GM04504 (cell line): ENCODE data around the gene ADNP2.
A peak's percentile ranks its signal among the peaks of the same experiment; 100 is the strongest.

ENCODE experiments used
- DNase-seq: peaks from one replicate; pipeline ENCODE4 v3.0.0-alpha.2; 2012; ENCODE audit warnings: low read depth

The ADNP2 gene

DNA sequence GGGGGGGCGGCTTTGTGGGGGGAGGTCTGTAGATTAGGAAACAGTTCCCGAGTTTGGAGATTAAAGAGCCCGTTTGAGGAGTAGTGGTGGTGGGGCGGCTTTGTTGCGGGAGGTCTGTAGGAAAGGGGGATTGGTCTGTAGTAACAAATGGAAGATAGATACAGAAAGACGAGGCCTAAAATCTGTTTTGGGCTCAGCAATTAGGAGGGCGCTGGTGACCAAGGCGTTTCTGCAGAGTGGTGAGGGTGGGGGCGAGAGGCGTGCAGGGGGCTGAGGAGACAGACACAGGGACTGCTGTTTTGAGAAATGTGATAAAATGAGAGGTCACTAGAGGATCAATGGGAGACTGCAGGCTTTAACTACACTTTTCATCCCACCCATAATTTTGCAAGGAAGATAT lies 1.6 kb upstream of the ADNP2 start:
- no peak for DNase-seq

DNA sequence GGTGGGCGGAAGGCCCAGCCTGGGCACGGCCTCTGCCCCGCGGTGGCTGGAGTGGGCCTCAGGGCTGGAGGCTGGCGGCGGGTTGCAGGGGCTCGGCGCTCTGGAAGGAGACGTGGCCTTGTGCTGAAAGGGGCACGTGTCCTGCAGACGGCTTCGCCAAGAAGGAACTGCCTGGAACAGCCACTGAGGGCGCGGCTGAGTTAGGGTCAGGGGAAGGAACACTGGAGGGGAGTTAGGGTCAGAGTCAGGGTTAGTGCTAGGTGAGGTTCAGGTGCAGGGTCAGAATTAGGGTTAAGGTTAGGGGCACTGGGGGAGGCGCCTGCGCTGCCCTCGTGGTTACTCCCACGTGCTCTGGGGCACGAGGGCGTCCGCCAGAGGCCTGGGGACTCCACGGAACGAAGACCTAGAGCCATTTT lies 933 bp upstream of the ADNP2 start:
- DNase-seq = no peak

DNA sequence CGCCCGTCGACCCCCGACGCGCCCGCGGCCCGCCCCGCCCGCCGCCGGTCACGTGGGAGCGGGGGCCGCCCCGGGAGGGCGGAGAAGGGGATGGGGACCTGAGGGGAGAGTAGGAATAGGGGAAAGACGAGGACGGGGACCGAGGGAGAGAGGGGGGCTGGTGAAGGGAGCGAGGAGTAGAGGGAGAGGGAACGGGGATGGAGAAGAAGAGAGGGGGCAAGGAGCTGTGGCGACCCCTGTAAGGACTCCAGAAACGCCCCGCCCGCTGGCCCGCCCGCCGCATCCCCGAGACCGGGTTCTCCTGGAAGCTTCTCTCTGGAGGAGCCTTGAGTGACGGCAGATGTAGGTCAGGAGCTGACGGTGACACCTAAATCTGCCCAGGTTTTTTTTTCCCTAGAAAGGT lies 615 bp downstream of the ADNP2 start:
- peak; percentile 10 for DNase-seq

DNA sequence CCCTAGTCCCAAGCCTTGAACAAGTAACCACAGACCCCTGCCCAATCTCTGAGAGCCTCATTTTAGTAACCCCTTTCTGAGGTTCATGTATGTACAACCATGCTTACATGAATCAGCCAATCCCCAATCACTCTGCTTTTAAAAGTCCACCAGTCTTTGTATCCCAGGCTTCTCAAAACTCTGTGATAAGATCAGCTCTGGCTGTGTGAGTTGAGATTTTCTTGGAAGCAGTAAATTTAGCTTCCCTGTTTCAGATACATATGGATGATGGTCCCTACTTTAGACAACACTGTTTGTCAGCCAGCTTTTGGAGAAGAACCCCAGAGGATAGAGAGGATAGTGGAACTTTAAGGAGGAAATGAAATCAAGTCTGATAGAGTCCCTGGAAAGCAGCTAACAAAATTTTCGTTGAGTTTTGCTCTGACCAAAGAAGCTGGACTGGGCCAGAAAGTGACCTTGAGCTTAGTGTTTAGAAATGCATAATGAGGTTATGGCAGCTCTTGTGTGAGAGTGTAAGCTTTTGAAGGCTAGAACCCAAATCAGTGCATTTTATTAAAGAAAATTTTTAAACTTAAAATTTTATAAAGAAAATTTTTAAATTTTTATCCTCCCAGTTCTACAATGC lies 3.7 kb downstream of the ADNP2 start:
- no peak for DNase-seq

DNA sequence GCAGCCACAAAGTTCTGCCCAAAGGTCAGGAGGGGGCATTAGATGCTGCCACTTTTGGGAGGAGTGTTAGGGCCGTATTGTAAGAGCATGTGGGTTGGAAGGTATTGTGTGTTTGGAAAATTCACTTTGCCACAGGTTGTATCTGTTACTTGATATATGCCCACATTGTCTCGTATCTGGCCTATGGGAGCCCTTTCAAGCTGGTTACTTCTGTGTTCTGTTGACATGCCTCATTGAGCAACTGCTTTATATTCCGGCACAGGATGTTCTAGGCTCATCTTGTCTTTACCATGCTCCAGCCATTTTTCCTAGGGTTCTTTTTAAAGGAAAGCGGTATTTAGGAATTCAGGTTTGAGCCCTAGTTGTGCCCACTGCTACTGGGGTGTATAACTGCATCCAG lies 6.0 kb downstream of the ADNP2 start:
- DNase-seq = no peak

DNA sequence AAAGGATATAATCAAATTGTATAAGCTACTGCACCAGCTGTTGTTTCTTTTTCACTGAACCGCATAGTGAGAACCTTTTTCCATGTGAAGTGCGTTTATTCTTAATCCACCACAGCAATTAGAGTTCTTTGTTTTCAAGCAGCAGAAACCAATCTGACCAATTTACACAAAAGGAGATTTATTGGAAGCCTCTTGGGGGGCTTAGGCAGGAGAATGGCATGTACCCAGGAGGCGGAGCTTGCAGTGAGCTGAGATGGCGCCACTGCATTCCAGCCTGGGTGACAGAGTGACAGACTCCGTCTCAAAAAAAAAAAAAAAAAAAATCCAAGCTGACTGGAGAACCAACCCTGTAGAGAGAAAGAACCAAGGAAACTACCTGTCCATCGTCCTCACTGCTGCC lies 10.0 kb downstream of the ADNP2 start:
- no peak for DNase-seq

DNA sequence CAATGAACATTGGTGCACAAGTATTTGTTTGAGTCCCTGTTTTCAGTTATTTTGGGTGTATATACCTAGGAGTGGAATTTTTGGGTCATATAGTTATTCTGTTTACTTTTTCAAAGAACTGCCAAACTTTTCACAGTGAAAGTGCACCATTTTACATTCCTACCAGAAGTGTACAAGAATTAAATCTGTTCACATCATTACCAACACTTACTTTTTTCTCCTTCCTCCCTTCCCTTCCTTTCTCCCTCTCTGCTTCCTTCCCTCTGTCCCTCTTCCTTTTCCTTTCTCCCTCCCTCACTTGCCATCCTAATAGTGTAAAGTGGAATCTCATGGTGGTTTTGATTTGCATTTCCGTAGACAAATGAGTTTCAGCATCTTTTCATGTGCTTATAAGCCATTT lies 11.9 kb downstream of the ADNP2 start:
- no peak for DNase-seq

DNA sequence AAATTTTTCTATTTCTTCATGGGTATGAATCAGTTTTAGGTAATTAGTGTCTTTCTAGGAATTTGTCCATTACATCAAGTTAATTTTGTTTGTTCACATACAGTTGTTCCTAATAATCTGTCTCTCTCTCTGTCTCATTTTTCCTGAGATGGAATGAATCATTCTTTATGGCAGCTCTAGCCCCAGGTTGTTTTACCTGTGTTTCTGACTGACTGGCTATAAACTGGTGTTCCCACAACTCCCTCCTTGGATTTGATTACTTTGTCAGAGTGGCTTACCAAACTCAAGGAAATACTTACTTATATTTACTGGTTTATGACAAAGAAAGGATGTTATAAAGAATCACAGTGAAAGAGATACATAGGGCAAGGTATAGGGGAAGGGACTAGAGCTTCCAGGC lies 15.1 kb downstream of the ADNP2 start:
- DNase-seq = no peak

DNA sequence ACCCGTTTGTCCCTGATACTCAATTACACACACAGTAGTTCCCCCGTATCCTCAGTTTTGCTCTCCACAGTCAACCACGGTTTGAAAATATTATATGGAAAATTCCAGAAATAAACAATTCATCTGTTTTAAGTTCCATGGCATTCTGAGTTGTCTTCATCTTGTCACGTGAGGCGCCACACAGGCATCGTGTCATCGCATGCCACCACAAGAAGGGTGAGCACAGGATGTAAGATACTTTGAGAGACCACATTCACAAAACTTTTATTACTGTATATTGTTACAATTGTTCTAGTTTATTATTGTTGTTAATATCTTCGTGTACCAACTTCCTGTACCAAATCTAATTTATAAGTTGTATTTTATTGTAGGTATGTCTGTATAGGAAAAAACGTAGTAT lies 17.7 kb downstream of the ADNP2 start:
- no peak for DNase-seq

DNA sequence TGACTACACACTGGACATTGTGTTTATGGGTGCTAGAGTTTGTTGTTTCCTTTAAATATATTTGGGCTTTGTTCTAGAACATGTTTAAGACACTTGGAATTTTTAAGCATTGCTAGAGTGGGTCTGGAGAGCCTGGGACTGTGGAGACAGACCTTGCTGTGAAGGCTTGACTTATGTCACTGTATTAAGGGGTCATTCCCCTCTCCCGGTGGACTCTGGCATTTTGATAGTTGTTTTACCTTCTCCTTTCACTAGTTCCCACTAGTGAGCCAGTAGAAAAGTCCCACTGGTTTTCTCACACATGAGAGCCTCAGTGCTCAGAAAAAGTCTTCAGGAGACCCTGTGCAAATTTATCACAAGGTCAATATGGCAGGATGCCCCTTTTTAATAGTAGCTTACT lies 18.6 kb downstream of the ADNP2 start:
- DNase-seq = no peak

DNA sequence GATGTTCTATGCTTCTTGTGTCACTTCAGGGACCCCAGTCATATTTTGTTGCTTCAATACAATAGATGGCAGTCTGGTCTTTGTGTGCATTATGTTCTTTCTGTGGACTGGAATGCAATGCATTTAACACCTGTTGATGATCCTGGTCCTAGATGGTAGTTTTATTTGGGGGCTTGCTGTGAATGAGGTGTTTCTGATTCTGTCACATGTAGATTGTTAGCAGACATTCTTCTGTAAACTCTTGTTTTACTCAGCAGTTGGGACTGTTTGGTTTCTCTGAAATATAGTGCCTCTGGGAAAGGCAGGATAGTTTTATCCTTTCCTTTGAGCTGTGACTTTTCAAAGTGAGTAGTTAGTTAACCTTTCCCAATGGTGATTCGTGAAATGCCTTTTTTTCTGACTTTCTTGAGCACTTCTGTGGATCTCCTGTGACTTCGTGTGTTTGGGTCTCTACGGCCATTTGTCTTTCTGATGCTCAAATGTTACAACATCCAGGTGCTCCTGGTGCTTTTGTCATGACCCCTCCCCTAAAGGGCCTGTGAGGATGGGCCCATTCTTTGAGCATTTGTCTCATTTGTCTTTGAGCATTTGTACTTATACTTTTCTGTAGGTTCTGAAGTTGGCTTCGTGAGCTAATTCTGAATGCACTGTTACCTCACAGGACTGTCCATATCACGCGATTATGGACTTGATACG lies 20.8 kb downstream of the ADNP2 start:
- no peak for DNase-seq

DNA sequence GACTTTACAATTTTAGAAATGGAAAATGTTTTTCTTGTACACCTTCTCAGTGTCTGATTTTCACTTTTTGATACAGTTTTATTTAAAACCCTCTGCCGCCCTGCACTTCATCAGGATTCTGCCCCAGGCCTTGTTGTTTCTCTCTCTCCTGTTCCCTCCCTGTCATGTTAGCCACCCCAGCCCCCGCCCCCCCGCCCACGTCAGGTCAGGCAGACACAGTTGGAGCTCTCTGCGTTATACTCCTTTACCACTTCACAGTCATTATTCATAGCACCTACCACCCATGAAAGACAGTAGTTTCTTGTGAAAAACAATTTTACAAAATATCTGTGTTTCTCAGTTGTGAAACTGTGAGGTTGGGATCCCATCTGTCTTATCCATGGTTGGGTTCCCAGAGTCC lies 21.5 kb downstream of the ADNP2 start:
- no peak for DNase-seq

DNA sequence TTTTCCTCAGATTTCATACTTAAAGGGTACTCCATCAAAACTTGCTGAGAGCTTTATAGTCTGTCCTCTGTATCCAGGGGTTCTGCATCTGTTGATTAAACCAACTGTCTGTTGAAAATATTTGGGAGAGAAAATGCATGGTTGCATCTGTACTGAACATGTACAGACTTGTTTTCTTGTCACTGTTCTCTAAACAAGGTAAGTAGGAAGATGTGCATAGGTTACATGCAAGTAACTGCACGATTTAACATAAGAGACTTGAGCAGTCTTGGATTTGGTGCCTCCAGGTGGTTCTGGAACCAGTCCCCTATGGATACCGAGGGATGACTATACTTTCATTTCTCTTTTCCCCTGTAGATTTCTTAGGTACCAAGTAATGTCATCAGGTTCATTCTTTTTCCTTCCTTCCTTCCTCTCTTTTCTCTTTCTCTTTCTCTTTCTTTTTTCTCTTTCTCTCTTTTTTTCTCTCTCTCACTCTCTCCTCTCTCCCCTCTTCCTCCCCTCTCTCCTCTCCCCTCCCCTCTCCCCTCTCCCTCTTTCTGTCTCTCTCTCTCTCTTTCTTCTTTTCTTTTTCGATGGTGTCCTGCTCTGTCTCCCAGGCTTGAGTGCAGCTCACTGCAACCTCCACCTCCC lies 23.2 kb downstream of the ADNP2 start:
- no peak for DNase-seq

DNA sequence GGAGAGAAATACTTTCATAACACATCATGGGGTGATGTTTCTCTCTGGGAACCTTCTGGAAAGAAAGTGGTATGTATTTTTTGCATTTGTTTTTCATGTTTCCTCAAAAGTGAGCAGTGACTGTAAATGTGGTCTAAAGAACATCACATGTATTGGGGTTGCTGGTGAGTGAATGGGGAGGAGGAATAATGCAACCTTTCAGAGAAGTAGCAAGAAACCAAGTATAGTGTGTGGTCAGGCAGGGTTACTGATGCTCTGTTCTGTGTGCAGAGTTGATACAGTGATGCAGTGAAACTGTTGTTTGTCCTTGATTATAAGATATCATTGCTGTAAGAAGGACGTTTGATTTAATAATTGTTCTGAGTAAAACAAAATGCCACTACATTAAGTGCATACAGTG lies 24.1 kb downstream of the ADNP2 start:
- no peak for DNase-seq

DNA sequence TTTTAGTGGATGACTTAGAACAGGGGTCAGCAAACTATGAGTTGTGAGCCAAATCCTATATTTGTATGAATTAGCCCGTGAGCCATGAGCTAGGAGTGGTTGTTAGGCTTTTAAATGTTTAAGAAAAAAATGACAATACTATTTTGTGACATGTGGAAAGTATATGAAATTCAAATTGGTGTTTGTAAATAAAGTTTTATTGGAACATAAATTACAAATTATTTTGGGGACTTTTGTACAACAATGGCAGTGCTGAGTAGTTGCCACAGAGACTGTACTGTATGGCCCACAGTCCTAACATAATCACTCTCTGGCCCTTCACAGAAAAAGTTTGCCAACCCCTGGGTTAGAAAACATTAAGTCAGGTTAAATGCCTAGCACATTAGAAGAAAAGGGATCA lies 26.1 kb downstream of the ADNP2 start:
- no peak for DNase-seq

DNA sequence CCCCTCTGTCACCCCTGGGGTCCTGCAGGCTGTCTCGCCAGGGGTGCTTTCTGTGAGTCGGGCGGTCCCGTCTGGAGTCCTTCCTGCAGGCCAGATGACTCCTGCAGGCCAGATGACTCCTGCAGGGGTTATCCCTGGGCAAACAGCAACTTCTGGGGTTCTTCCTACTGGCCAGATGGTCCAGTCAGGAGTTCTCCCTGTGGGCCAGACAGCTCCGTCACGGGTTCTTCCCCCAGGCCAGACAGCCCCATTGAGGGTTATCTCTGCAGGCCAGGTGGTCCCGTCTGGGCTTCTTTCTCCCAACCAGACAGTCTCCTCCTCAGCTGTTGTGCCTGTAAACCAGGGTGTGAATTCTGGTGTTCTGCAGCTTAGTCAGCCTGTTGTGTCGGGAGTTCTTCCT lies 27.6 kb downstream of the ADNP2 start:
- no peak for DNase-seq

DNA sequence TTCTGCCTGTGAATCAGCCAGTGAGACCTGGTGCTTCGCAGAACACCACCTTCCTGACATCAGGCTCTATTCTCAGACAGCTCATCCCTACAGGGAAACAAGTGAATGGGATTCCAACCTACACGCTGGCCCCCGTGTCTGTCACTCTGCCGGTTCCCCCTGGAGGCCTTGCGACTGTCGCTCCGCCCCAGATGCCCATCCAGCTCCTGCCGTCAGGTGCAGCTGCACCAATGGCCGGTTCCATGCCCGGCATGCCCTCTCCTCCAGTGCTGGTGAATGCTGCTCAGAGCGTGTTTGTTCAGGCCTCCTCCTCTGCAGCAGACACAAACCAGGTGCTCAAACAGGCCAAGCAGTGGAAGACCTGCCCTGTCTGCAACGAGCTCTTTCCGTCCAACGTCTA lies 28.1 kb downstream of the ADNP2 start:
- DNase-seq = no peak

DNA sequence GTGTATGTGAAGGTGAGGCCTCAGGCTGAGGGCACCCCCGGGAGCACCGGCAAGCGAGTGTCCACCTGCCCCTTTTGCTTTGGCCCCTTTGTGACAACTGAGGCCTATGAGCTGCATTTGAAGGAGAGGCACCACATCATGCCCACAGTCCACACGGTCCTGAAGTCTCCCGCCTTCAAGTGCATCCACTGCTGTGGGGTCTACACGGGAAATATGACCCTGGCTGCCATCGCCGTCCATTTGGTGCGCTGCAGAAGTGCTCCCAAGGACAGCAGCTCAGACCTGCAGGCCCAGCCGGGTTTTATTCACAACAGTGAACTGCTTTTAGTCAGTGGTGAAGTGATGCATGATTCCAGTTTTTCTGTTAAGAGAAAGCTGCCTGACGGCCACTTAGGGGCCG lies 28.9 kb downstream of the ADNP2 start:
- DNase-seq = no peak

DNA sequence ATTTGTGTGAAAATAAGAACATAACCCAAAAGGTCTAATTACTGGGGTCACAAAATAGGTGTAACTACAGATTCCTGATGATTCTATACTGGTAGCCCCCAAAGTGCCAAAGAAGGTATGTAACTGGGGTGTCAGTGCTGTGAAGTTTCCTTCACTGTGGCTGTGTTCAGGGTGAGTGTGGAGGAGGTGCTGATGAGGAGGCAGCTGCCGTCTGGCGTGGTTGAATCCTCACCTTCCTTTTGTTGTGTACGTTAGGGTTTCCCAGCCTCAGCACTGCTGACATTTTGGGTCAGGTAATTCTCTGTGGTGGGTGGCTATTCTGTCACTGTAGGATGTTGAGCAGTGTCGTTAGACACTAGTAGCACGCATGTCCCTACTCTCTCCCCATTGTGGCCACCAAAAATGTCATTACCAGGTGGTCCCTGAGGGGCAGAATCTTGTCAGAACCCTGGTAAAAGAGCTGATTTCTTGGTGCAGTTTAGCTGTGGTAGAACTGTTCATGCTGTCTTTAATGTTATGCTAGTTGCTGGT lies 31.5 kb downstream of the ADNP2 start:
- DNase-seq = no peak

DNA sequence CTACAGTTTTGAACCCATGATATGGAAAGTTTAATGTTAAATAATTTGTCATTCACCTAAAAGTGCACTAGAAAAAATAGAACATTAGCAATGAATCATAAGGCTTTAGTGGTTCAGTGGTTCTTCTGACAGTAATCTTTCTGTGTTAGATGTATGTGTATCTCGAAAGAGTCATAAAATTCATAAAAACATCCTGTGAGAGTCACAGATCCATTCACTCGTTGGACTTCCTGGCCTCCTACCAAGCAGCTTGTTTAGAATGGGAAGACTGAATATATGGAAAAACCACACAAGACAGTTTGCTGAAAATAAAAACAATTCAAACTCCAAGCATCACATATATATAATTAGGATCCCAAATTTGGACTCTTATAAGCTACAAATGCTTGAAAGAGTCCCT lies 34.8 kb downstream of the ADNP2 start:
- no peak for DNase-seq

DNA sequence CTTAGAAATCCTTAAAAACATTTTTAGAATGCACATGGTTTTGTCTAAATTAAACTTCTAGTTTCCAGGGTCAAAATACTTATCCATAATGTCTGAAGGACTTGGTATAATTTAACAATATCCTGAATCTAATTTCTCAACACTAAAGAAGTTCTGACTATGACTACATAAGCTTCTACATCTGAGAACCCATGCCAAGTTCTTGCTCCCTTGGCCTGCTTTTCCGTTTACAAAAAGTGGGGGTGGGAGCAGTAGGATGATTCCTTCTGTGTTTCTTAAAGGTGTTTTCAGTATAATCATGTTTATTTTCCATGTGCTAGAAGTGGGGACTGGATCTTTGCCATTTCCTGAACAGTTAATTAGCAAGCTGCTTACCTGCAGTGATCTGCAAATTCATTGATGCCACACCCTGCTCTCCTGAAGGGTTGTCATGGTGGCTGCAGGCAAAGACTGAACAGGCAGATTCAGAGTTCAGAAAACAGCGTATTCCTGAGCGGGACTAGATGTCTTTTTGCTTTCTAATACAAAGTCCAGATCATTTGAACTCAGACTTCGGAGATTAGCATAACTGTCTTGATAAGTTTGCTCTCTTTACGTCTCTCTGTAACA lies 36.2 kb downstream of the ADNP2 start:
- DNase-seq = no peak

DNA sequence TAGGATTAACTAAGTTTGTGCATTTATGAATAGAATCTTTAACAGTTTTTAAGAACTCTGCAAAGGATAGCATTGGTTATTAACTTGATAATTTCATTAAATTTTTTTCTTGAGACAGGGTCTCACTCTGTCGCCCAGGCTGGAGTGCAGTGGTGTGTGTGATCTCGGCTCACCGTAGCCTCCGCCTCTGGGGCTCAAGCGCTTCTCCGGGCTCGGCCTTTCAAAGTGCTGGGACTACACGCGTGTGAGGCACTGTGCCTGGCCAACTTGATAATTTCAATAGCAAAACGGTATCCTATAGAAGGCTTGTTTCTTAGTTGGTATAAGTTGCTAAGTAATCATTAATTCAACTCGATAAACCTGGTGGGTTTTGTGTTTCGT lies 38.0 kb downstream of the ADNP2 start:
- DNase-seq = no peak
